ENCODE data around the gene BHLHE23. TPM values are rescaled to one million over a fixed set of nuclear protein-coding genes. Genes with fewer than 3 reads are reported as not detected.

BHLHE23 gene
- total RNA-seq, 1 experiment from 2014 or later = not detected

- ChIA-PET CTCF (no interaction called here), POLR2A (ENCODE audit: unreplicated experiment) (no interaction called here)
- H2AFZ ChIP-seq = no peak overlapping the region
- H3K9me3 ChIP-seq (ENCODE audit: insufficient read depth, low read depth) = no peaks in the 10 kb centered on the region
- H3K27ac ChIP-seq = no peak overlapping the region
- H3K4me2 ChIP-seq = no peak overlapping the region
- BruUV-seq (replicated peaks) = no TSS peak
- H3F3A ChIP-seq (ENCODE audit: insufficient read depth, low read depth) = no peaks in the 10 kb centered on the region
- H3K27me3 ChIP-seq (ENCODE audit: insufficient read depth, low read depth) = peaks cover 98% of the 10 kb centered on the region
- no peaks in the 10 kb centered on the region for H3K9me2 ChIP-seq (ENCODE audit: insufficient read depth)
- no peak overlapping the region for H3K4me3 ChIP-seq
- H3K4me1 ChIP-seq (replicated peaks; ENCODE audit: insufficient read depth) = no peaks in the 10 kb centered on the region
- H3K36me3 ChIP-seq (ENCODE audit: low read depth) = no peaks in the 10 kb centered on the region
- DNase-seq = no peak
- intact Hi-C loops (cut with micrococcal nuclease; ENCODE audit: unreplicated experiment) = no loop called here
- TF ChIP-seq CTCF (conservative IDR thresholded peaks at IDR 0.05) = no peak
- TF ChIP-seq EZH2 (IDR thresholded peaks at IDR 0.05; ENCODE audit: low read depth) = no peak
- H4K20me1 ChIP-seq (ENCODE audit: insufficient read depth) = no peaks in the 10 kb centered on the region
- no peaks in the 10 kb centered on the region for H3K79me2 ChIP-seq (ENCODE audit: low read depth)
These were observed 25.8 kb downstream of the BHLHE23 start for GRCh38 chr20:62980970-62981369.

DNA sequence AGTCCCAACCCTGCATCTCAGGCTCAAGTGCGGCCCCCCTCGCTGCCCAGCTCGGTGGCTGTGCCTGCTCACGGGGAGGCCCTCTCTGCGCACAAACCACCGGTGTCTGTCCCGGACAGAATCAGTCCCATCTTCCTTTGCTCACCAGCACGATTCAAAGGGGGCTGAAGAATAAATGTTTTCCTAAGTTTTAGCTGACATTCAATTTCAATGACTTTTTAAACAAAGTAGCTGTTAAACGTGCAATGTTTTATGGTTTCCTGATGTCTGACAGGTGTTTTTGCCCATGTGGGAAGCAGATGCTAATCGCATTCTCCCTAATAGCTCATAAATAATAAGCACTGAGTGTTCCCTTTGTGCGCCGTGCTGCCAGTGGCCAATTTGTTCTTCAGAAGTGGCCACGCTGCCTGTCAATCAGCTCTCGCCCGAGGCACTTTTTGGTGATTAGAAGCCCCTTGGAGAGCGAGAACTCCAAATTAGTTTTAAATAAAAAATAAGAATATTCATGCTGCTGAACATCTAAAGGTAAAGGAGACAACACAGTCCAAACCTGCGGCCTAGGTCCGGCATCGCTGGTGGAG lies 26.3 kb downstream of the BHLHE23 start:
- H3K4me1 ChIP-seq (replicated peaks; ENCODE audit: insufficient read depth) = no peaks in the 10 kb centered on the region
- no TSS peak for BruUV-seq (replicated peaks)
- ChIA-PET POLR2A (ENCODE audit: unreplicated experiment) (no interaction called here), CTCF (no interaction called here)
- DNase-seq = no peak
- TF ChIP-seq EZH2 (IDR thresholded peaks at IDR 0.05; ENCODE audit: low read depth) (no peak), CTCF (conservative IDR thresholded peaks at IDR 0.05) (no peak)
- H3K27me3 ChIP-seq (ENCODE audit: insufficient read depth, low read depth) = peaks cover 98% of the 10 kb centered on the region
- H3K4me2 ChIP-seq = no peak overlapping the region
- no peaks in the 10 kb centered on the region for H3K9me2 ChIP-seq (ENCODE audit: insufficient read depth)
- no peak overlapping the region for H3K27ac ChIP-seq
- H3F3A ChIP-seq (ENCODE audit: insufficient read depth, low read depth) = no peaks in the 10 kb centered on the region
- intact Hi-C loops (cut with micrococcal nuclease; ENCODE audit: unreplicated experiment) = no loop called here
- no peaks in the 10 kb centered on the region for H4K20me1 ChIP-seq (ENCODE audit: insufficient read depth)
- no peak overlapping the region for H3K4me3 ChIP-seq
- H2AFZ ChIP-seq = no peak overlapping the region
- H3K36me3 ChIP-seq (ENCODE audit: low read depth) = no peaks in the 10 kb centered on the region
- no peaks in the 10 kb centered on the region for H3K79me2 ChIP-seq (ENCODE audit: low read depth)
- H3K9me3 ChIP-seq (ENCODE audit: insufficient read depth, low read depth) = no peaks in the 10 kb centered on the region

GRCh38 chr20:62979876-62980373 lies 26.8 kb downstream of the BHLHE23 start:
- H3K9me3 ChIP-seq (ENCODE audit: insufficient read depth, low read depth) = no peaks in the 10 kb centered on the region
- H3K27ac ChIP-seq = no peak overlapping the region
- H3K4me2 ChIP-seq = no peak overlapping the region
- no peak for TF ChIP-seq EZH2 (IDR thresholded peaks at IDR 0.05; ENCODE audit: low read depth)
- TF ChIP-seq CTCF (conservative IDR thresholded peaks at IDR 0.05) = no peak
- ChIA-PET CTCF (interaction anchor here (0.6 kb wide), 1 partner anchor 218 kb away, joined by 3 read pairs; no protein-coding TSS in a partner anchor), POLR2A (ENCODE audit: unreplicated experiment) (no interaction called here)
- H2AFZ ChIP-seq = no peak overlapping the region
- no peaks in the 10 kb centered on the region for H4K20me1 ChIP-seq (ENCODE audit: insufficient read depth)
- H3K4me1 ChIP-seq (replicated peaks; ENCODE audit: insufficient read depth) = no peaks in the 10 kb centered on the region
- H3K27me3 ChIP-seq (ENCODE audit: insufficient read depth, low read depth) = peaks cover 98% of the 10 kb centered on the region
- H3K4me3 ChIP-seq = no peak overlapping the region
- BruUV-seq (replicated peaks) = no TSS peak
- H3K9me2 ChIP-seq (ENCODE audit: insufficient read depth) = no peaks in the 10 kb centered on the region
- H3F3A ChIP-seq (ENCODE audit: insufficient read depth, low read depth) = no peaks in the 10 kb centered on the region
- no peaks in the 10 kb centered on the region for H3K36me3 ChIP-seq (ENCODE audit: low read depth)
- no peak for DNase-seq
- intact Hi-C loops (cut with micrococcal nuclease; ENCODE audit: unreplicated experiment) = no loop called here
- H3K79me2 ChIP-seq (ENCODE audit: low read depth) = no peaks in the 10 kb centered on the region

Data from PC-9 (cell line).